GM18520 (cell line): ENCODE data around the gene RASAL2.
"Not testable (repeated sequence)": the region's sequence is repeated elsewhere in the genome, so short reads cannot be mapped to it uniquely, and the experiment has no call there.

Experiments used
- ATAC-seq: cut with Tn5 transposase; IDR thresholded peaks from one replicate; pipeline ENCODE4 v1.9.1; 2021; ENCODE audit not compliant: unreplicated experiment

RASAL2 gene

GRCh38 chr1:178151831-178152230 lies 57.9 kb downstream of the RASAL2 start:
- ATAC-seq = no peak

GRCh38 chr1:178155481-178156255 lies 61.8 kb downstream of the RASAL2 start:
- ATAC-seq = no peak

GRCh38 chr1:178160736-178161475 lies 67.0 kb downstream of the RASAL2 start:
- no peak for ATAC-seq

- ATAC-seq = no peak
Observed at GRCh38 chr1:178161516-178161915, 67.6 kb downstream of the RASAL2 start.

- ATAC-seq = no peak
Observed at GRCh38 chr1:178165196-178165595, 71.3 kb downstream of the RASAL2 start.

- no peak for ATAC-seq
Observed at GRCh38 chr1:178166429-178167024, 72.6 kb downstream of the RASAL2 start.

- ATAC-seq = no peak
Observed at GRCh38 chr1:178168536-178168935, 74.6 kb downstream of the RASAL2 start.

GRCh38 chr1:178169649-178170048 lies 75.7 kb downstream of the RASAL2 start:
- no peak for ATAC-seq

- ATAC-seq = no peak
Observed at GRCh38 chr1:178172939-178173338, 79.0 kb downstream of the RASAL2 start.

- no peak for ATAC-seq
Observed at GRCh38 chr1:178174539-178174938, 80.6 kb downstream of the RASAL2 start.

GRCh38 chr1:178180405-178180804 lies 86.5 kb downstream of the RASAL2 start:
- no peak for ATAC-seq

GRCh38 chr1:178183796-178184195 lies 89.9 kb downstream of the RASAL2 start:
- ATAC-seq = no peak

- ATAC-seq = no peak
Observed at GRCh38 chr1:178188306-178188705, 94.4 kb downstream of the RASAL2 start.

- no peak for ATAC-seq
Observed at GRCh38 chr1:178189814-178190213, 95.9 kb downstream of the RASAL2 start.

- ATAC-seq = no peak
Observed at GRCh38 chr1:178190881-178191280, 97.0 kb downstream of the RASAL2 start.

GRCh38 chr1:178192686-178193085 lies 98.8 kb downstream of the RASAL2 start:
- ATAC-seq = no peak

- ATAC-seq = no peak
Observed at GRCh38 chr1:178196631-178197030, 102.7 kb downstream of the RASAL2 start.

GRCh38 chr1:178202095-178202494 lies 108.2 kb downstream of the RASAL2 start:
- not testable (repeated sequence) for ATAC-seq

- not testable (repeated sequence) for ATAC-seq
Observed at GRCh38 chr1:178202546-178202945, 108.6 kb downstream of the RASAL2 start.

- ATAC-seq = not testable (repeated sequence)
Observed at GRCh38 chr1:178208269-178208856, 114.5 kb downstream of the RASAL2 start.

GRCh38 chr1:178209935-178210334 lies 116.0 kb downstream of the RASAL2 start:
- ATAC-seq = no peak

GRCh38 chr1:178218550-178218949 lies 124.6 kb downstream of the RASAL2 start:
- no peak for ATAC-seq
